Ovary (tissue), 9 donors: ENCODE results near the gene GLTP. TPM values are rescaled to one million over a fixed set of nuclear protein-coding genes. Genes with fewer than 3 reads are reported as not detected.

ENCODE experiments used
- DNase-seq, 5 donors: peaks; one replicate each; pipeline ENCODE4 v3.0.0-alpha.2; 2019 to 2020
- H3K27ac ChIP-seq, 2 donors: fragments of 200-600 bp; one replicate each; pipeline versions ENCODE4 v1.5.1 to v1.8.0; 2019 to 2022
- H3K27me3 ChIP-seq: fragments of 200-600 bp; one replicate; pipeline ENCODE4 v1.8.0; 2022
- H3K36me3 ChIP-seq: fragments of 200-600 bp; sonication (generic); one replicate; pipeline ENCODE4 v1.5.1; 2019
- H3K4me1 ChIP-seq: one replicate; pipeline ENCODE4 v1.8.1; 2013; ENCODE audit warnings: mild to moderate bottlenecking, moderate library complexity; ENCODE audit not compliant: insufficient read depth
- H3K4me3 ChIP-seq: fragments of 200-600 bp; sonication (generic); one replicate; pipeline ENCODE4 v1.5.1; 2017
- H3K9me3 ChIP-seq, 2 donors: fragments of 200-600 bp in 1 of 2; sonication (generic) in 1 of 2; one replicate each; pipeline versions ENCODE4 v1.5.1 to v1.8.1; 2013 to 2019; ENCODE audit warnings: mild to moderate bottlenecking in 1 of 2, moderate library complexity in 1 of 2
- CTCF ChIP-seq, 3 donors: fragments of 450-650 bp in 2 of 3; fragments of 200-600 bp in 1 of 3; IDR thresholded peaks; one replicate each; pipeline versions ENCODE4 v1.5.1 to v1.8.0; 2016 to 2022; ENCODE audit warnings: antibody characterized with exemption in 3 of 3, mild to moderate bottlenecking in 1 of 3
- EP300 ChIP-seq: sonication (generic); formaldehyde crosslinking; IDR thresholded peaks from one replicate; pipeline ENCODE4 v1.6.1; 2017; ENCODE audit warnings: antibody characterized with exemption
- POLR2A ChIP-seq: fragments of 450-650 bp; IDR thresholded peaks from one replicate; pipeline ENCODE4 v1.6.1; 2017; ENCODE audit warnings: antibody characterized with exemption, mild to moderate bottlenecking, moderate library complexity
- WGBS, 3 donors: extraction: QIAGEN DNeasy Blood & Tissue Kit in 1 of 3; methylation state at CpG; one replicate each; pipeline versions ENCODE4 v1.1.5 to v1.1.7; 2013 to 2017; 5-methylcytosine and 5-hydroxymethylcytosine counted together
- intact Hi-C, 4 donors: fragments of 100-400 bp; cut with DNase I; formaldehyde crosslinking; loops; one replicate each; pipeline versions ENCODE4 v1.11.0 to v1.15.1; 2022 to 2023
- polyA plus RNA-seq, 2 donors: library from polyadenylated mRNA; stranded (reverse); fragments of 200-250 nt in 1 of 2; fragments of 350-450 nt in 1 of 2; fragmentation: Illumina TruSeq in 1 of 2; extraction: RNeasy Lipid Tissue Mini Kit (QIAGEN cat#74804) in 1 of 2; gene quantifications; one replicate each; pipeline ENCODE4 v1.2.3, GENCODE V29; 2013 to 2014
- total RNA-seq, 7 donors: library from RNA; depleted of rRNA in 2 of 7; stranded (reverse); fragments of >200 nt in 2 of 7; fragmentation: NEBNext Ultra II Directional in 3 of 7; extraction: Animal tissue kit (Norgen Biotek cat#: 25700) in 3 of 7; gene quantifications; one replicate each; pipeline versions ENCODE4 v1.1.0 to v1.2.4, GENCODE V29; 2016 to 2023
- donor health status: DM: no; HTN: no; CAD: no; lungs with moderate emphysema.
- donor health status: DM: no; HTN: no; CAD: no.
- donor health status: Bipolar disorder and iron deficiency.
- donor health status: DM: yes; HTN: yes; CAD: no.
- donor health status: DM: no; HTN: no; CAD: no.
- donor health status: DM: yes; HTN: yes; CAD: no.

The GLTP gene
- total and polyA plus RNA-seq, 9 donors, result 15.5 to 37.2 (median 26.3) TPM

- Histone ChIP-seq H3K27ac (no peak overlapping the region), H3K4me1 (no peaks in the 10 kb centered on the region), H3K9me3 (no peaks in the 10 kb centered on the region), H3K36me3 (no peaks in the 10 kb centered on the region), H3K4me3 (no peak overlapping the region), H3K27me3 (peaks cover 2% of the 10 kb centered on the region)
- intact Hi-C loops, result no loop called here
- TF ChIP-seq POLR2A (no peak), CTCF (IDR thresholded peaks at IDR 0.05) (no peak), EP300 (no peak)
- WGBS, 3 donors, result 73 to 77% (median 74%) methylated on average over 19 of the region's 19 CpGs
- DNase-seq, result no peak
Measured at GRCh38 chr12:109827566-109828550, 52.5 kb downstream of the GLTP start.

GRCh38 chr12:109827080-109827479 lies 53.3 kb downstream of the GLTP start:
- Histone ChIP-seq H3K27me3 (peaks cover under 1% of the 10 kb centered on the region), H3K27ac (no peak overlapping the region), H3K4me1 (no peaks in the 10 kb centered on the region), H3K4me3 (no peak overlapping the region), H3K9me3 (no peaks in the 10 kb centered on the region), H3K36me3 (no peaks in the 10 kb centered on the region)
- 93 to 96% (median 95%) methylated on average over 3 of the region's 3 CpGs for WGBS, 3 donors
- no peak for TF ChIP-seq POLR2A
- TF ChIP-seq CTCF (IDR thresholded peaks at IDR 0.05), result no peak
- TF ChIP-seq EP300, result no peak
- intact Hi-C loops, result no loop called here
- no peak for DNase-seq

- WGBS, 3 donors, result 88 to 91% (median 90%) methylated on average over 8 of the region's 8 CpGs
- TF ChIP-seq POLR2A, result no peak
- no peak for TF ChIP-seq CTCF (IDR thresholded peaks at IDR 0.05)
- no peak for TF ChIP-seq EP300
- H3K4me1 ChIP-seq, result no peaks in the 10 kb centered on the region
- no peak overlapping the region for H3K27ac ChIP-seq
- no peak overlapping the region for H3K4me3 ChIP-seq
- intact Hi-C loops, result no loop called here
- no peaks in the 10 kb centered on the region for H3K36me3 ChIP-seq
- DNase-seq, result no peak
- no peaks in the 10 kb centered on the region for H3K9me3 ChIP-seq
- no peaks in the 10 kb centered on the region for H3K27me3 ChIP-seq
Measured at GRCh38 chr12:109824731-109825130, 55.6 kb downstream of the GLTP start.

GRCh38 chr12:109822951-109823411 lies 57.4 kb downstream of the GLTP start:
- intact Hi-C loops, result no loop called here
- WGBS, 3 donors, result 74 to 80% (median 79%) methylated on average over 14 to 15 of the region's 15 CpGs
- no peaks in the 10 kb centered on the region for H3K4me1 ChIP-seq
- no peak overlapping the region for H3K27ac ChIP-seq
- DNase-seq, result no peak
- H3K27me3 ChIP-seq, result no peaks in the 10 kb centered on the region
- no peaks in the 10 kb centered on the region for H3K36me3 ChIP-seq
- no peak for TF ChIP-seq EP300
- TF ChIP-seq CTCF (IDR thresholded peaks at IDR 0.05), result no peak
- no peak for TF ChIP-seq POLR2A
- no peak overlapping the region for H3K4me3 ChIP-seq
- H3K9me3 ChIP-seq, result no peaks in the 10 kb centered on the region
